Nephron progenitor cell (in vitro differentiated cells): ENCODE results near the gene FCER2.

Experiments used
- DNase-seq: peaks from one replicate; pipeline ENCODE4 v3.0.0; 2021
- H3K27ac Mint-ChIP-seq: 2 replicates; pipeline ENCODE4 v1.8.0; 2021; ENCODE audit warnings: mild to moderate bottlenecking, moderate library complexity, mixed read lengths
- H3K27me3 Mint-ChIP-seq: 2 replicates; pipeline ENCODE4 v1.8.0; 2021; ENCODE audit warnings: mild to moderate bottlenecking, low read depth, mixed read lengths; ENCODE audit not compliant: poor library complexity
- H3K36me3 Mint-ChIP-seq: 2 replicates; pipeline ENCODE4 v1.8.0; 2021; ENCODE audit warnings: low read depth, mixed read lengths
- H3K4me1 Mint-ChIP-seq: 2 replicates; pipeline ENCODE4 v1.8.0; 2021; ENCODE audit warnings: mixed read lengths
- H3K4me3 Mint-ChIP-seq: 2 replicates; pipeline ENCODE4 v1.8.0; 2021; ENCODE audit warnings: mild to moderate bottlenecking, moderate library complexity, mixed read lengths
- H3K9me3 Mint-ChIP-seq: 2 replicates; pipeline ENCODE4 v1.8.0; 2021; ENCODE audit warnings: mild to moderate bottlenecking, moderate library complexity, mixed read lengths
- TF ChIP-seq, protein P1 (sequence below): fragments of 200-600 bp; sonication (generic); IDR thresholded peaks from 2 replicates; pipeline ENCODE4 v1.5.0; 2021; ENCODE audit warnings: antibody characterized with exemption

FCER2 gene

DNA sequence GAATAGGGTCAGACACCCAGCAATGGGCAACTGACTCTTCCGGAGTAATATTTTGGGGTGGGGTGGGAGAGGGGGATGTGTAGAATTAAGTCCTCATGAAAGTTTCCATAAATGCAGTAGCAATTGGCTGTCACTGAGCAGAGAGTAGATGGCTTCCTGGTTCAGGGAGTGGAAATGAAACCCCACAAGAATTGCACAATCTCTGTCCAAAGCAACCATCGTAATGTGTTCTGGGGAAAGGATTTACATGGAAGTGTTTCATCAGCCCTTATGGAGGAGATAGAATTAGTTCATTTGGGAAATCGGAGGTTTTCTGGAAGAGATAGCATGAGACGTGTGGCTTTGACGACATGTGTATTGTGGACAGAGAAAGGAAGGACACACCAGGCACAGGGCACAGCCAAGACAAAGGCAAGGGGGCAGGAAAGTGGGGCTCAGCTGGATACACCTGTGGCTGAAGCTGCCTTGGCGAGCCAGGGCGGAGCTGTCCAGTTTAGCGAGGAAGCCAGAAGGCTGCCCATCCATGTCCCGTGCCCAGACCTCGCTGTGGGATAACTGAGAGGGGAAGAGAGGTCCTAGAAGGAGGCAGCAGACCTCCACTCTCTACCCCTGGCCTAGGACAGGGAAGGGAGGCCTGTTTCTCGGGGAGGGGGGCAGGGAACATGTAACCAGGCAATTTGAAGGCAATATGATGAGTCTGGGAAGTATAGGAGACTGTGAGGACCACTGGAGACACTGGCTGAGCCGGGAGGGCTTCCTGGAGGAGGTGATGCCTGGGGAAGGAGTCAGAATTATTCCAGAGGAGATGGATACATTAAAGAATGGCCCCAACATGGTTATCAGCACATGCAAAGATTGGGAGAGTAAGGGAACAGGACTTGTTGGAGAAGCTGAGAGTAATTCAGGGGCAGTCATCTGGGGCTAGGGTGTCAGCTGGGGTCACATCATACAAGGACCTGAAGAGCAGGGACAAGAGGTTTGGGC is 32.6 kb upstream of the FCER2 start:
- no peak overlapping the region for H3K4me3 Mint-ChIP-seq
- no peak for DNase-seq
- H3K9me3 Mint-ChIP-seq = no peaks in the 10 kb centered on the region
- no peak overlapping the region for H3K27ac Mint-ChIP-seq
- H3K36me3 Mint-ChIP-seq = no peaks in the 10 kb centered on the region
- TF ChIP-seq, protein P1, sequence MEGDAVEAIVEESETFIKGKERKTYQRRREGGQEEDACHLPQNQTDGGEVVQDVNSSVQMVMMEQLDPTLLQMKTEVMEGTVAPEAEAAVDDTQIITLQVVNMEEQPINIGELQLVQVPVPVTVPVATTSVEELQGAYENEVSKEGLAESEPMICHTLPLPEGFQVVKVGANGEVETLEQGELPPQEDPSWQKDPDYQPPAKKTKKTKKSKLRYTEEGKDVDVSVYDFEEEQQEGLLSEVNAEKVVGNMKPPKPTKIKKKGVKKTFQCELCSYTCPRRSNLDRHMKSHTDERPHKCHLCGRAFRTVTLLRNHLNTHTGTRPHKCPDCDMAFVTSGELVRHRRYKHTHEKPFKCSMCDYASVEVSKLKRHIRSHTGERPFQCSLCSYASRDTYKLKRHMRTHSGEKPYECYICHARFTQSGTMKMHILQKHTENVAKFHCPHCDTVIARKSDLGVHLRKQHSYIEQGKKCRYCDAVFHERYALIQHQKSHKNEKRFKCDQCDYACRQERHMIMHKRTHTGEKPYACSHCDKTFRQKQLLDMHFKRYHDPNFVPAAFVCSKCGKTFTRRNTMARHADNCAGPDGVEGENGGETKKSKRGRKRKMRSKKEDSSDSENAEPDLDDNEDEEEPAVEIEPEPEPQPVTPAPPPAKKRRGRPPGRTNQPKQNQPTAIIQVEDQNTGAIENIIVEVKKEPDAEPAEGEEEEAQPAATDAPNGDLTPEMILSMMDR = no peak
- H3K4me1 Mint-ChIP-seq = no peaks in the 10 kb centered on the region
- H3K27me3 Mint-ChIP-seq = peaks cover 93% of the 10 kb centered on the region

DNA sequence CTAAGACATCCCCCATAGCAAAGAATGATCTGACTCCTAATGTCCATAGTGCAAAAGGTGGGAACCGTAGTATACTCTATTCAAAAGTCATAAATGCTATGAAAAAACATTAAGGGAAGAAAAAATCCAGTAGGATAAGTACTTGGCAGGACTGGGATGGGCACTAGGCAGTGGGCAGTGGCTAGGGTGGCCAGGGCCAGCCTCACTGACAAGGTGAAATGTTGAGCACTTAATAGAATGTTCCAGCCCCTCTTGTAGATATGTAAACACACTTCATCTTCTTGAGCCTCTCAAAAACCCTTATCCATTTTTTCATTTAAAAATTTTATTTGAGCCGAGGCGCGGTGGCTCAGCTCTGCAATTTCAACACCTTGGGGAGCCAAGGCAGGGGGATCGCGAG is 31.4 kb upstream of the FCER2 start:
- H3K36me3 Mint-ChIP-seq = no peaks in the 10 kb centered on the region
- peaks cover 98% of the 10 kb centered on the region for H3K27me3 Mint-ChIP-seq
- no peak for DNase-seq
- no peak overlapping the region for H3K4me3 Mint-ChIP-seq
- H3K4me1 Mint-ChIP-seq = no peaks in the 10 kb centered on the region
- no peaks in the 10 kb centered on the region for H3K9me3 Mint-ChIP-seq
- TF ChIP-seq, protein P1 = no peak
- no peak overlapping the region for H3K27ac Mint-ChIP-seq

- no peak within 1 kb of the TSS for H3K4me3 Mint-ChIP-seq
Measured at GRCh38 chr19:7732045-7732444, 30.1 kb upstream of the FCER2 start, which contains the start of gene CLEC4G. Gene CLEC4G, minus strand, starts transcription at chr19:7732110. Its CDS starts 8 bp downstream, at chr19:7732102.

DNA sequence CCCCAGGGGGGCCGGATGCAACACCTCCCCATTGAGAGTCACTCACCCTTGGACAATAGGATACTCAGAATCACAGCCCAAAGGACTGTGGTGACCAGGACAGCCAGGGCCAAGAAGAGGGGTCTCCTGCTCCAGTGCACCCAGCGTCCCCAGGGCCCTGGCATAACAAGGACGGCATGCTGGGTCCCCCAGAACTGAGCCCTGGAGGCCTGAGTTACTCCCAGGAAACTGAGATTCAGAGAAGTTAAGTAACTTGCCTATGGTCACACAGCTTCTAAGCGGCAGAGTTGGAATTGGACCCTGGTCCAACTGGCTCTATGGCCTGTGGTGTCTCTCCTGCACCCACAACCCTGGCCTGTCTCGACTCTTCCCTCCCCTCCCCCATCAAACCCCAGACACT is 29.7 kb upstream of the FCER2 start:
- Mint-ChIP-seq H3K27me3 (peaks cover 99% of the 10 kb centered on the region), H3K4me3 (no peak overlapping the region), H3K27ac (no peak overlapping the region), H3K4me1 (no peaks in the 10 kb centered on the region), H3K9me3 (peaks cover 6% of the 10 kb centered on the region), H3K36me3 (no peaks in the 10 kb centered on the region)
- no peak for DNase-seq
- TF ChIP-seq, protein P1 = no peak

More at GRCh38 chr19:7732045-7732444, 30.1 kb upstream of the FCER2 start, which contains the start of gene CLEC4G:
- H3K27me3 Mint-ChIP-seq = peaks cover 99% of the 10 kb centered on the region
- no peak for DNase-seq
- H3K4me1 Mint-ChIP-seq = no peaks in the 10 kb centered on the region
- no peak within 1 kb of the TSS for H3K27ac Mint-ChIP-seq
- peaks cover 4% of the 10 kb centered on the region for H3K9me3 Mint-ChIP-seq
- TF ChIP-seq, protein P1 = no peak
- H3K36me3 Mint-ChIP-seq = no peaks in the 10 kb centered on the region

GRCh38 chr19:7731218-7731595 is 29.3 kb upstream of the FCER2 start:
- DNase-seq = no peak
- no peaks in the 10 kb centered on the region for H3K4me1 Mint-ChIP-seq
- peaks cover 99% of the 10 kb centered on the region for H3K27me3 Mint-ChIP-seq
- peaks cover 8% of the 10 kb centered on the region for H3K9me3 Mint-ChIP-seq
- TF ChIP-seq, protein P1 = no peak
- no peak overlapping the region for H3K4me3 Mint-ChIP-seq
- no peaks in the 10 kb centered on the region for H3K36me3 Mint-ChIP-seq
- no peak overlapping the region for H3K27ac Mint-ChIP-seq
